ENCODE results near the gene DCTD.
"Not testable (repeated sequence)": the region's sequence is repeated elsewhere in the genome, so short reads cannot be mapped to it uniquely, and the experiment has no call there.

DCTD gene

DNA sequence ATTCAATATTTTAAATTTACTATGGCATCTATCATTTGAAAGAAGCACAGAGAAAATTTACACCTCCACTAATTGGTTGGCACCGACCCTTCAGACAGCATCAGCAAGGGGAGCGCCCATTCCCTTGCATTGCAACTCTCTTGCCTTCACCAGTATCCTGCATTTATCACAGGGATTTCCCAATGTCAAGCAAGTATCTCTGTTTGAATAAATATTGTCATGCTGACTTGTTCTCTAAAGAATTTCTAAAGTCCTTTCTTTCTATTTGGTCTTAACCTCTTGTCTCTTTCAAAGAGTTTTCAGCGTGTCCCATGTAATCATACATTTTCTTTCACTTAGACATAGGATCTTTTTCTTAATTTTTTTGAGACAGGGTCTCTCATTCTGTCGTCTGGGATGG lies 10.4 kb downstream of the DCTD start:
- no peak overlapping the region for H3K4me3 ChIP-seq (ENCODE audit: low read depth, low read length)
- TF ChIP-seq, protein P1, sequence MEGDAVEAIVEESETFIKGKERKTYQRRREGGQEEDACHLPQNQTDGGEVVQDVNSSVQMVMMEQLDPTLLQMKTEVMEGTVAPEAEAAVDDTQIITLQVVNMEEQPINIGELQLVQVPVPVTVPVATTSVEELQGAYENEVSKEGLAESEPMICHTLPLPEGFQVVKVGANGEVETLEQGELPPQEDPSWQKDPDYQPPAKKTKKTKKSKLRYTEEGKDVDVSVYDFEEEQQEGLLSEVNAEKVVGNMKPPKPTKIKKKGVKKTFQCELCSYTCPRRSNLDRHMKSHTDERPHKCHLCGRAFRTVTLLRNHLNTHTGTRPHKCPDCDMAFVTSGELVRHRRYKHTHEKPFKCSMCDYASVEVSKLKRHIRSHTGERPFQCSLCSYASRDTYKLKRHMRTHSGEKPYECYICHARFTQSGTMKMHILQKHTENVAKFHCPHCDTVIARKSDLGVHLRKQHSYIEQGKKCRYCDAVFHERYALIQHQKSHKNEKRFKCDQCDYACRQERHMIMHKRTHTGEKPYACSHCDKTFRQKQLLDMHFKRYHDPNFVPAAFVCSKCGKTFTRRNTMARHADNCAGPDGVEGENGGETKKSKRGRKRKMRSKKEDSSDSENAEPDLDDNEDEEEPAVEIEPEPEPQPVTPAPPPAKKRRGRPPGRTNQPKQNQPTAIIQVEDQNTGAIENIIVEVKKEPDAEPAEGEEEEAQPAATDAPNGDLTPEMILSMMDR (IDR thresholded peaks at IDR 0.05; ENCODE audit: low read depth, low read length): no peak
- in situ Hi-C loops (cut with HindIII; ENCODE audit: low sequenced_read_pairs): no loop called here
- no peak for DNase-seq (ENCODE audit: low read depth, low spot score)

DNA sequence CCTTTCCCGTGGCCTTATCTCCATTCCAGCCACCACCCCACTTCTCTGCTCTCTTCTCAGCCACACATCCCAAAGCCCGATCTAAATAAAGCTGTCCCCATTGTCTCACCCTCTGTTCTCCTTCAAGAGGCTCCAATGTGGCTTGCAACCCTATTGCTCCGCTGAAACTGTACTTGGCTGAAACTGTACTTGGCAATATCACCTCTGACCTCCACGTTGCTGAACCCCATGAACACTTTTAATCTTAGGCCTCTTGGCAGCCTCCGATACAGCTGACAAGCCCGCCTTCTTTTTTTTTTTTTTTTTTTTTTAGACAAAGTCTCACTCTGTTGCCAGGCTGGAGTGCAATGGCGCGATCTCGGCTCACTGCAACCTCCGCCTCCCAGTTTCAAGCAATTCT lies 12.1 kb downstream of the DCTD start:
- DNase-seq (ENCODE audit: low read depth, low spot score): no peak
- H3K4me3 ChIP-seq (ENCODE audit: low read depth, low read length): no peak overlapping the region
- in situ Hi-C loops (cut with HindIII; ENCODE audit: low sequenced_read_pairs): no loop called here
- TF ChIP-seq, protein P1 (IDR thresholded peaks at IDR 0.05; ENCODE audit: low read depth, low read length): no peak

DNA sequence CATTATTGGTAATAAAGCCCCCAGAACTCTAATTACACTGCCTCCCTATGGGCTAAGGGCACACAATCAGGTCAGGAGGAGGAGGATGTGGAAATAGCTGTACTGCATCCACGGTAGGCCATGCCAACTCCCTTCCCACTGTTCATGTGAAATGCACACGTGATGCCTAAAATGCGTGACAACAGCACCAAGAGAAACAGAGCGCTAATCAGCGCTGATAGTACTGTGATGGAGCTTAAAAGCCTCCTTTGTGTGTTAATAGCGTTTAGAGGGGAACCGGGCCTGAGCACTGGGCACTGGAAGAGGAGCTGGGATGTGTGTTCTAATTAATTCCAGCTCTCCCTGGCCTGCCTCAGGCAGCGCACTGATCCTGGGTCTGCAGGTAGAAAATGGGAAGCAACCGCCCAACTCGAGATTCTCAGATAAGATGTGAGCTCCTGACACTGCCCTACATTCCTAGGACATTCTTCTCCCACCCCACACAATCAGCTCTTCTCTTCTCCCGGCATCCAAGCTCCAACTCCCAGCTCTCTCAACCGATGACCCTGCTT lies 12.9 kb downstream of the DCTD start:
- H3K4me3 ChIP-seq (ENCODE audit: low read depth, low read length): no peak overlapping the region
- in situ Hi-C loops (cut with HindIII; ENCODE audit: low sequenced_read_pairs): no loop called here
- TF ChIP-seq, protein P1 (IDR thresholded peaks at IDR 0.05; ENCODE audit: low read depth, low read length): no peak
- no peak for DNase-seq (ENCODE audit: low read depth, low spot score)

DNA sequence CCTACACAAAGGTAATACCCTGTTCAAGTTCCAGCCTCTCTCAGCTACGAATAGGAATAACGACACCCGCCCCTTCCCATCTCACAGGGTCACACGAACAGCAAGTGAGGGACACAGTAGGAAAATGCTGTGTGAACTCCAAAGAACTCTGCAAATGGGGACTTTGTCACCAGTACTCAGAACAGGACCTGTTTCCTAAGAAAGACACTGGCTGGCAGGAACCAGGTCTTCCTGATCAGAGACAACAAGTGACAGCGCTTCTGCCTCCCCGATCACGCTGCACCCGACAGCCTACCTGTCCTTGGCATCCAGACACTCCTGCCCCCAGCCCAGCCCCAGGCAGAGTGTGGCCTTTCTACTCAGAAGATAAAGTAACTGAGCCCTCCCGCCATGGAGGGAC lies 14.2 kb downstream of the DCTD start:
- no peak overlapping the region for H3K4me3 ChIP-seq (ENCODE audit: low read depth, low read length)
- TF ChIP-seq, protein P1 (IDR thresholded peaks at IDR 0.05; ENCODE audit: low read depth, low read length): no peak
- in situ Hi-C loops (cut with HindIII; ENCODE audit: low sequenced_read_pairs): no loop called here
- DNase-seq (ENCODE audit: low read depth, low spot score): no peak

DNA sequence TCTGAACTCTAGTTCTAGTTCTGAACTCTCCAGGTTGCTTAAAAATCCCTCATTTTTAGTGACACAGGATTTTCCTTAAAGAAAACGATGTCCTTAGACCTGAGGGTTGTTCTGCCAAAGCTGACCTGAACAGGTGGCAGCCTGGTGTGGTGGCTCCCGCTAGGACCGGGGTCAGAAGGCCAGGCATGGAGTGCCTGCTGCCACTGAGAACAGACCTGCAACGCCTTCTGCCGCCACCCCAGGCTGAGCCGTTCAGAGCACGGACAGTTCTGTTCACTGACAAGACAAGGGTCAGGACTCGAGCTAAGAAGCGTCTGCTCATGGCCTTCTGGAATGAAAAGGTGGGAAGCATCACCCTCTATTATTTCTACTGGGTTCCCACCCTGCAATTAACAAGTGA lies 15.8 kb downstream of the DCTD start:
- in situ Hi-C loops (cut with HindIII; ENCODE audit: low sequenced_read_pairs): no loop called here
- TF ChIP-seq, protein P1 (IDR thresholded peaks at IDR 0.05; ENCODE audit: low read depth, low read length): no peak
- no peak overlapping the region for H3K4me3 ChIP-seq (ENCODE audit: low read depth, low read length)
- DNase-seq (ENCODE audit: low read depth, low spot score): no peak

DNA sequence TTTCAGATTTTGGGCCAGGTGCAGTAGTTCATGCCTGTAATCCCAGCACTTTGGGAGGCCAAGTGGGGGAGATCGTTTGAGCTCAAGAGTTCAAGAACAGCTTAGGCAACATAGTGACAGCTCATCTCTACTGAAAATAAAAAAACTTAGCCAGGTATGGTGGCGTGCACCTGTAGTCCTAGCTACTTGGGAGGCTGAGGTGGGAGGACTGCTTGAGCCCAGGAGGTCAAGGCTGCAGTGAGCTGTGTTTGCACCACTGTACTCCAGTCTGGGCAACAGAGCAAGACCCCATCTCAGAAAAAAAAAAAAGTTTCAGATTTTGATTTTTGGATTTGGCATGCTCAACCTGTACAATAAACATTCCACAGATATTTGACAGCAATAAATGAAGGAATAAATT lies 17.2 kb downstream of the DCTD start:
- DNase-seq (ENCODE audit: low read depth, low spot score); H3K4me3 ChIP-seq (ENCODE audit: low read depth, low read length); in situ Hi-C loops (cut with HindIII; ENCODE audit: low sequenced_read_pairs): not testable (repeated sequence)

DNA sequence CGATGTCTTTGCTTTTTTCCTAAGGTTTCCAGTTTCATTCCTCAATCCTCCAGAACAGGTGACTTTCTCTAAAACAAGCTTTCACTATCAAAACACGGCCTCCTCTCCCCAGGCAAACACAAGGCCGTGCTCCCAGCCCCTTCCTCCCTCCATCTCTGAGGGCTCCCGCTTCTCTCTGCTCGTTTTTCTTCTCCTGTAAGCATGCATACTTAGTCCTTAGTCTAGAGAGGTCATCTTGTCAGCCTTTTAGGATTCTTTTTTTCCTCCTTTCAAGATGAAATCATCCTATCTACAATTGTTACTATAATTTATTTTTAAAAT lies 18.7 kb downstream of the DCTD start:
- in situ Hi-C loops (cut with HindIII; ENCODE audit: low sequenced_read_pairs): no loop called here
- no peak for DNase-seq (ENCODE audit: low read depth, low spot score)
- TF ChIP-seq, protein P1 (IDR thresholded peaks at IDR 0.05; ENCODE audit: low read depth, low read length): no peak

More for the DNA sequence above, 18.7 kb downstream of the DCTD start:
- H3K4me3 ChIP-seq (ENCODE audit: low read depth, low read length): no peak overlapping the region

All from astrocyte of the spinal cord (primary cell).